Measurements from ENCODE around the gene BAIAP2L1. TPM values are rescaled to one million over a fixed set of nuclear protein-coding genes. Genes with fewer than 3 reads are reported as not detected.
"Not testable (repeated sequence)": the region's sequence is repeated elsewhere in the genome, so short reads cannot be mapped to it uniquely, and the experiment has no call there.

BAIAP2L1 gene
- total RNA-seq, 1 donor from 2014 or later: 1.6 TPM

DNA sequence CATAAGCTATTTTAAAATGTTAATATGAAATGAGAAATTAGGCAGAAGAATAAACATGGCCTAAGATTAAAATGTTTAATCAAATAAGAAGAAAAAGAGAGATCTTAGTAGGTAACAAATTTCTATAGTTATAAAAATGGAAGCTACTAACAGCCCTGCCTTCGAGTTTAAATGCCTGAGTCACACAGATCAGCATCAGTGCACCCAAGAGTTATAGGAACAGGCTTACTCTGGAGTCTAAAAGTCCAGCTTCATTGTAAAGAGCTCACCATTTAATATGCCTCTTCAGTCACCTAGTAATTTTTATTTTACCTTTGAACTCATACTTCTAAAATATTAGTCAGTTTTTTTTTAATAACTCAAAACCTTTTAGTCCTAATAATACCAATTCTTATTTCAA, 66.8 kb downstream of the BAIAP2L1 start:
- intact Hi-C loops (cut with DNase I): no loop called here
- DNase-seq (ENCODE audit: missing footprints) (no peak), ATAC-seq (no peak)

DNA sequence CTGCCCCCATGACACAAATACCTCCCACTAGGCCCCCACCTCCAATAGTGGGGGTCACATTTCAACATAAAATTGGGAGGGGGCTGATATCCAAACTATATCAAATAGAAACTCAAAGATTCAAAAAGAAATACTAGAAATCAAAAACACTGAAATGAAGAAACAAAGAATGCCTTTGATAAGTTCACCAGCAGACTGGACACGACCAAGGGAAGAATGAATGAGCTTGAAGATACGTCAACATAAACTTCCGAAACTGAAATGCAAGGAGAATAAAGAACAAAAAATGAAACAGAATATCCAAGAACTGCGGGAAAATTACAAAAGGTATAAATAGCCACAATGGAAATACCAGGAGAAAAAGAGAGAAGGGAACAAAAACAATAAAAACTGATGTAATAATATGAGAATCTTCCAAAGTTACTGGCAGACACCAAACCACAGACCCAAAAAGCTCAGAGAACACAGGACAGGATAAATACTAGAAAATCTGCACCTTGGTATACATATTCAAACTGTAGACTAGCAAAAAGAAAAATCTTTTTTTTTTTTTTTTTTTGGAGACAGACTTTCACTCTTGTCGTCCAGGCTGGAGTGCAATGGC, 69.9 kb downstream of the BAIAP2L1 start:
- DNase-seq (ENCODE audit: missing footprints) (no peak), ATAC-seq (no peak)
- intact Hi-C loops (cut with DNase I): no loop called here

DNA sequence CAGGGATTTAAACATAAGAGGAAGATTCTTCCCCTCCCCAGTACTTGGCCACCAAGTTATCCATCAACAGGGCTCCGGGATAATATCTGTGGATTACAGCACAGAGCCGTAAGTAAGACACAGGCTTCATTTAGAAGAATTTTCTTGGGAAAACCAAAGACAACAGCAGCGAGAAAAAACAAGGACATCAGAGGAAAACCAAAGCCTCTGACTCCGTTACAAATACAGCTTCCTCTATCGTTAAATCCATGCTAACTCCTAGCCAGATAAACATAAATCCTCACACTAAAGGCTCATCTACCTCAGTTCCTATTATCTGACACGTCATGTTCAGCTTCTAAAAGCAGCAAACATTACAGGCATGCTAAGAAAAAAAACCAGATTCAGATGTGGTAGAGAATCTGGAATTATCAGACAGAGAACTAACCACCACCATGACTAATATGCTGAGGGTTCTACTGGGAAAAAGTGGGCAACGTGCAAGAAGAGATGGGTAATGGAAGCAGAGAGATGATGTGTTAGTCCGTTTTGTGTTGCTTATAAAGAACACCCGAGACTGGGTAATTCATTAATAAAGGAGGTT, 71.0 kb downstream of the BAIAP2L1 start:
- intact Hi-C loops (cut with DNase I): loop anchor here (2.0 to 5.0 kb wide), 2 partner anchors 37 to 71 kb away; partner anchors contain the start of gene BAIAP2L1
- no peak for ATAC-seq
- DNase-seq (ENCODE audit: missing footprints): no peak

DNA sequence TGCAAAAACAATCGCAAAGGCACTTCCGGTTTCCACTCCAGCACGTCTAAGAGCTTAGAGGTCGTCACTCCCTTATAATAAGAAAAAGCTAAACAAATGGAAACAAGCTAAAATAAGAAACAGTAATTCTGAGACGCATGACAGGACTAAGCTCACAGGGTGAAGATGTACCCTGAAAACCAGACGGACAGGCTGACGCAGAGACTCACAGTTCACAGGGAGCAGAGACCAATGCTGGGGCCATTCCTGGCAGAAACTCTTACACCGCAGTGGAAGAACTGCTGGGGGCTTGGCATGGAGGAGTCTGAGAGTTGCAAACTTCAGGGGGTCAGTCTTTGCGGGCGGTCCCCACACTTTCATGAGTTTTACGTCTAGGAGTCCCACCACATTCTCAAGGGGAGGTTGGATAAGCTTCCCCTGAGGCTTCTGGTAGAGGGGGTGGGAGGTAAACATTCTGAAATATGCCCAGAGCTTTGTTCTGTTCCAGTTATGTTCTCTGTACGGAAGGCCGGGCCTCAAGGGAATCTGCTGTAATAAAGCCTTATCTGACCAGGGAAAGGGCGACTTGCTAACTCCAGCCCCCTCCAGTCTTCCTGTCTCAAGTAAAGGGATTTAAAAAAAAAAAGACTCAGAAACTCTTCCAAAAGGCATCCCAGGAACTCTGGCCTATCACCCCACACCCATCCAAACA, 71.6 kb downstream of the BAIAP2L1 start:
- DNase-seq (ENCODE audit: missing footprints): no peak
- intact Hi-C loops (cut with DNase I): loop anchor here (2.0 to 5.0 kb wide), 2 partner anchors 38 to 72 kb away; partner anchors contain the start of gene BAIAP2L1
- peak; percentile 70 for ATAC-seq

DNA sequence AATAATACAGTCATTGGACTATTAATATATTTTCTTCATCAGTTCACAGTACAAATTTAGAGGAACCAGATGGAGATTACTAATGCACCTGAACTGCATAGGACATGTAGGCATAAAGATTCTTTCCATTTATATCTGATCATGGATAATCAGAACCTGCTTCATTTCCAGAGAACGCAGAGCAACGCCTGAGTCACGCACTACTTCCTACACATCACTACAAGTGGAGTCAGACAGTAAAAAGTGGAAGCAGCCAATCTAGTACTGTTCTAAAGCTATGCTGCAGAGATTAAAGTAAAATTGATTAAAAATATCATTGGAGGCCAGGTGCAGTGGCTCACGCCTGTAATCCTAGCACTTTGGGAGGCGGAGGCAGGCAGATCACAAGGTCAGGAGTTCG, 76.1 kb downstream of the BAIAP2L1 start:
- ATAC-seq (no peak), DNase-seq (ENCODE audit: missing footprints) (no peak)
- intact Hi-C loops (cut with DNase I): loop anchor here (5.0 kb wide), 1 partner anchor 43 kb away; no protein-coding TSS in a partner anchor

DNA sequence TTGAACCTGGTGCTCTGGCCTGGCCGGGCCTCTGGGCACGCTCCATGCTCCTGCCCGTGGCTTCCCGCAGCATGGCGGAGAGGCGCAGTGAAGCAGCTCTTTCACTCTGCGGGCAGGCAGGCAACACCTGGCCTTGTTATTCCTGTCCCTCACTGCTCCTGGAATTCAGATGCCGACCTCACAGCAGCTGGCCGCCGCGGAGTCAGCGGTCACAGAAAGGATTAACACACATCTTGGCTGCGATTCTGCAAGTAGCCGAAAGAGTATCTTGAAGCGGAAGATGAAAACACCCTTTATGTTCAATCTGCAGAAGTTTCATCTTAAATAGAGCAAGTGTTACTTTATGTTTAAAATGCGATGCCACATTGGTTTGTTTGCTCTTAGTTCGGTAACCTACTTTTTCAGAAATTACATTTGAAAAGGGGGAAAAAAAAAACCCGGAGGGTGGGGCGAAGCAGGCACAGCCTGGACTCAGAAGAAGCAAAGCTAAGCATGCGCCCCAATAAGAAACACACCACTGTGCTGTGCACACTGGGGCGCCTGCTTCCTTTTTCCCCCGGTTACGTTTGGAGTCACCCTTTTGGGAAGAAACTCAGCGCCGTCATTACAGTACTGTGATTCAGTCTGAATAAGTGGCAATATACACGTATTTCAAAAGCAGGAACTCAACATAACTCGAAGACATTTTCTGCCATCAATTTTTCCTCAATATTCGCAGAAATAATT, 77.1 kb downstream of the BAIAP2L1 start:
- ATAC-seq (no peak), DNase-seq (ENCODE audit: missing footprints) (no peak)
- intact Hi-C loops (cut with DNase I): no loop called here

DNA sequence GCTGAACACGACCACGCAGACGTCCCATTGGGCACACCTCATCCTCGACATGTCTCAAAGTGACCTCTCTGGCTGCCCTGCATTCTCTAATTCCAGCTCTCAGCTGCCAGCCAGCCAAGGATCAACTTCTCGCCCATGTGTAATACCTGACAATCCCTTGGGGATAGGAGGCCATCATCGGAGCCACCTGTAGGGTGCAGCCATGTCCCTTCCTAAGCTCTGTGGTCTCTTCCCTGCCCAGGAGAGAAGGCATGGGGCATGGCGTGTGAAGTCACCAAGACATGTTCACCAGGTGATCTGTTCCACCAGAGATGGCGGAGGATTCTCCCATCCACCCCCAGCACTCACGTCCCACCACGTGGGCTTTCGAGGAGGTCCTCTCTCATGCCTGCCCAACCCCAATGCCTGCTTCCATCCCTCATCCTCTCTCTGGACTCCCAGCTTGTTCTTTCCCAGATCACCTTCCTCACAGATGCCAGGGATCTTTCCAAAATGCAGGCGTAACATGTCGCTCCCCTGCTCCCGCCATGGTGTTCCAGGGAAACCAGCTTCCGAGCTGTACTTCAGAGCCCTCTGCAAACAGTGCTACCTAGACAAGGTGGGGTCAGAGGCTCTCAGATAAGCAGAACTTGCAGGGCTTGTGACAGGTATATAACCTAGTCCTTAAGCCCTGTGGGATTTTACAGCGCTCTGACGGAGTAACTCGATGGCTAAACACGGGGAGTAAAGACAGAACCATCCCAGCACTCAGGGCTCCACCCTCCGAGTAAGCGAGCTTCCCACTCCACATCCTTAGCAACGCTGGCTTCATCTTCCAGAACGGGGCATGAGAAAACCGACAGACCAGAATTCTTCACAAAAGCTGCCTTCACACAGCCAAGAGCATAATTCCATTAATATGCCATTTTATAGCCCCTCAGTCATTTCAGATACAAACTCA, 78.3 kb downstream of the BAIAP2L1 start:
- intact Hi-C loops (cut with DNase I): no loop called here
- ATAC-seq (no peak), DNase-seq (ENCODE audit: missing footprints) (no peak)

DNA sequence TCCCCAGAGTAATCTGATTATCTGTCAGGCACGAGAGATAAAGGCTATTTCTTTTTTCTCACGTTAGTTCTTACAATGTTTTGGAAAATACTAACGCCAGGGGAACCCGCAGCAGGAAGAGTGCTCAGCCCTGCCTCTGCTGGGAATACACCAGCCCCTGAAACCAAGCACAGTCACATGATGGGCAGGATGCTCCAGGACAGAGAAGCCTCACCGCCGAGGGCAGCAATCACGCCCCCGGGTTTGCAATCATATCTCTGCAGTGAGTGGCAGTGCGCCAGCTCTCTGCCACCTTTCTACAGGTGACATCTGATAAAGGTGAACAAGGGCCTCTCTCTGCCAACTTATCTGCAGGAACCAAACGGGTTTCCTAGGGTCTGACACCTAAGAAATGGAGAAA, 79.6 kb downstream of the BAIAP2L1 start:
- DNase-seq (ENCODE audit: missing footprints): no peak
- intact Hi-C loops (cut with DNase I): no loop called here
- no peak for ATAC-seq

DNA sequence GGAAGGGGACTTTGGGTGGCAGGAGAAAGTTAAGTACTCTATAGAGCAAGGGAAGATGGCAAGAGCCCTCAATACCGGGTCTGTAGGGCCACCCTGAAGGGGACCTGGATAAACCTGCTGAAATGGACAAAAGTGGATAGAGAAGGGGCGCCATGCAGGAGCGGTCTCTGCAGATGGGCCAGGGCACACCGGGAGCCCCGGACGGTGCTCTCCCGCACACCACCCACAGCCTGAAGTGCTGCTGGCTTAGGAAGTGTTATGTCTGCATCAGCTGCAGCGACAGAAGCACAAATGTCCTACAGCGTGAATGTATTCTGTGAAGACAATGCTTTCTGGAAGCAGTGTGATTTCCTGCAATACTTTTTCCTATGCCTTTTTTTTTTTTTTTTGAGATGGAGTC, 81.7 kb downstream of the BAIAP2L1 start:
- ATAC-seq: no peak
- no peak for DNase-seq (ENCODE audit: missing footprints)
- intact Hi-C loops (cut with DNase I): no loop called here

DNA sequence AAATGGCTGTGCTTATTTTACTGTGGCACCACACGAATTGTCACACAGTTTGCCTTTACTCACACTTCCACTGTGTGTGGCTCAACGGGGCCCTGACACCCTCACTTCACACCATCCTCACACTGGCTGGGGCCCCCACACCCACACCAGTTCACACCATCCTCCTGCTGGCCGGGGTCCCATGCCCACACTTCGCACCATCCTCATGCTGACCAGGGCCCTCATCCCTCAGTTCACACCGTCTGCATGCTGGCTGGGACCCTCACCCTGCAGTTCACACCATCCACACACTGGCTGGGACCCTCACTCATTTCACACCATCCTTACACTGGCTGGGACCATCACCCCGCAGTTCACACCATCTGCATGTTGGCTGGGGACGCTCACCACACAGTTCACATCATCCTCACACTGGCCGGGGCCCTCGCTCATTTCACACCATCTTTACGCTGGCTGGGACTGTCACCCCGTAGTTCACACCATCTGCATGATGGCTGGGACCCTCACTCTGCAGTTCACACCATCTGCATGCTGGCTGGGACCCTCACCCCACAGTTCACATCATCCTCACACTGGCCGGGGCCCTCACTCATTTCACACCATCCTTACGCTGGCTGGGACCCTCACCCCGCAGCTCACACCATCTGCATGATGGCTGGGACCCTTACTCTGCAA, 83.4 kb downstream of the BAIAP2L1 start:
- DNase-seq (ENCODE audit: missing footprints) (no peak), ATAC-seq (peak; percentile 5)
- intact Hi-C loops (cut with DNase I): no loop called here

DNA sequence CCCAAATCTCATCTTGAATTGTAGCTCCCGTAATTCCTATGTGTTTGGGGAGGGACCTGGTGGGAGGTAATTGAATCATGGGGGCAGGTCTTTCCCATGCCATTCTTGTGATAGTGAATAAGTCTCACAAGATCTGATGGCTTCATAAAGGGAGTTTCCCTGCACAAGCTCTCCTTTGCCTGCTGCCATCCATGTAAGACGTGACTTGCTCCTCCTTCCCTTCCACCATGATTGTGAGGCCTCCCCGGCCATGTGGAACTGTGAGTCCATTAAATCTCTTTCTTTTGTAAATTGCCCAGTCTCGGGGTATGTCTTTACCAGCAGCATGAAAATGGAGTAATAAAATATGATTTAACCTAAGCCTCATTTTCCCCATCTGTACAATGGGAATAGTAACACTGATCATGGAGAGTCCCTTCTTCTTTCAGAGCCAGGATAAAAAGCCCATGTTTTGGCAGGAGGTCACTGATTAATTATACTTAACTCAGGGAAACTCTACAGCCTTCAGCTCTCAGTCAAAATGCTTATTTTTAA, 84.8 kb downstream of the BAIAP2L1 start:
- ATAC-seq; DNase-seq (ENCODE audit: missing footprints); intact Hi-C loops (cut with DNase I): not testable (repeated sequence)

DNA sequence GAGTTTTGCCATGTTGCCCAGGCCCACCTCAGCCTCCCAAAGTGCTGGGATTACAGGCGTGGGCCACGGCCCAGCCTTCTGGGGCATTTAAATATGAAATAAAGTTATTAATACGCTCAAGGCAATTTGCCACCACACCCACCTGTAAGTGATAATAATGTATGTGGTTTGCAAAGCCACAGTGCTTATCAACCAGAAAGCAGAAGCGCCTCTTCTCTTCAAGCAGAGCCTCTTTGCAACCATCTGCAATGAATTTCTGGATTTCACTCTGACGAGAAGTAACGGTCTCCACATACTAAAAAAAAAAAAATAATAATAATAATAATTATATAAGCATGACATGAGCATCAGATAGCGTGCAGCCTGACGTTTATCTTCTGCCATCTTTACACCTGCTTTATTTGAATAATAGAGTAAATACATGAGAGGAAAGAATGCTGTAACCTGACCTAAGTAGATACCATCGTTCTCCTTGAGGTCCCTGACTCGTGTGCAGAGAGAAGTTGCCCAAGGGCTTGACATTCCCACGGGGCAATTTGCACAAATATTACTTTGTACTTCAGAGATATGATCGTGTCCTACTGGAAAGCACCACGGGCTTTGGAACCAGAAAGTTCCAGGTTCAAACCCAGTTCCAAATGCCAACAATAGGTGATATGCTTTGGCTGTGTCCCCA, 85.4 kb downstream of the BAIAP2L1 start:
- DNase-seq (ENCODE audit: missing footprints) (no peak), ATAC-seq (no peak)
- intact Hi-C loops (cut with DNase I): no loop called here

DNA sequence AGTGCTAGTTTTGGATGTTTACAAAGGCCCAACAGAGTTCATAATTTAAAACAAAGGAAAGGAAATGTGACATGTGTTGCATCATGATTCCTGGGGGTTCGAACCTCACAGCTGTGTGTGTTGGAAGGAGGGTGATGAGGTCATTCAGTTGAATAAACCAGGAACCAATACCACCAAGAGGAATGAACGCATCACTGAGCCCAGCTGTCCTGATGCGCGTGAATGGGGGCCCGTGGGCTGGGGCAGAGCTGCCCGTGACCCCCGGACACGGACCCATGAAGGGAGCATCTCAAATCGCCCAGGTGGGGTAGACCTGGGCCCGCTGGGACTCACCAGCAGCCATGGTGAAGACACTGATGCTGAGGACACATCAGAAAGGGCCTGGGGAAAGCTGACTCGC, 86.4 kb downstream of the BAIAP2L1 start:
- DNase-seq (ENCODE audit: missing footprints): no peak
- no peak for ATAC-seq
- intact Hi-C loops (cut with DNase I): no loop called here

DNA sequence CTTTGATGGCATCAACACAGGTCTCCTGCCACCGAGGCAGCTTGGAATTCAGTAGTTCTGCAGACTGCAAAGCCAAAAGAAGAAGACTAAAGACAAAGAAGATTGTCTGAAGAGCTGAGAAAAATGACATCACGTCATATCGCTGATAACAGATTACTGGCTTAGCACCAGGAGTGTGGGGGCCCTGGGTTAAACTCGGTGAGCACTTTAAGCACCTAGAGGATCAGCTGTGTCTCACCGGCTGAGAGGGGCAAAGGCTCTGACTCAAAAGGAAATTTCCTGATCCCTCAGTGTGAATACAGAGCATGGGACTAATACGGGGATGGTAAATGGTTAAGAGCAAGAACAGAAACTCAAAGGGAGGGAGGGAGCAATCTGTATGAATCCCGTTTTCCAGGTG, 88.7 kb downstream of the BAIAP2L1 start:
- DNase-seq (ENCODE audit: missing footprints) (no peak), ATAC-seq (no peak)
- intact Hi-C loops (cut with DNase I): no loop called here

DNA sequence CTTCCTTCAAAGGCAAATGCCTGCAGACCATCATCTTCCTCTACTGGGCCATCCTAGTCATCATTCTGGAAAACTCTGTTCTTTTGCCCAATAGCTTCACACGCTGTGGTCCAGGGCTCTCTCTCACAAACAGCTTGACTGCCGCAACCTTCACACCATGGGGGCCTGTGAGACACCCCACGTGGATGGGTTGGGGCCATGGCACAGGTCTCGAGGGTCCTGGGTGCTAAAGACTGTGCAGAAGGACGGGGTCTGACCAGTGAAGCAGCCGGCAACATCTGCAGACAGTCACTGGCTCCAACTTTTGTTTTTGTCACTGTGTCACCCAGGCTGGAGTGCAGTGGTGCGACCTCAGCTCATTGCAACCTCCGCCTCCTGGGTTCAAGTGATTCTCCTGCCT, 91.3 kb downstream of the BAIAP2L1 start:
- intact Hi-C loops (cut with DNase I): no loop called here
- ATAC-seq: no peak
- DNase-seq (ENCODE audit: missing footprints): no peak

DNA sequence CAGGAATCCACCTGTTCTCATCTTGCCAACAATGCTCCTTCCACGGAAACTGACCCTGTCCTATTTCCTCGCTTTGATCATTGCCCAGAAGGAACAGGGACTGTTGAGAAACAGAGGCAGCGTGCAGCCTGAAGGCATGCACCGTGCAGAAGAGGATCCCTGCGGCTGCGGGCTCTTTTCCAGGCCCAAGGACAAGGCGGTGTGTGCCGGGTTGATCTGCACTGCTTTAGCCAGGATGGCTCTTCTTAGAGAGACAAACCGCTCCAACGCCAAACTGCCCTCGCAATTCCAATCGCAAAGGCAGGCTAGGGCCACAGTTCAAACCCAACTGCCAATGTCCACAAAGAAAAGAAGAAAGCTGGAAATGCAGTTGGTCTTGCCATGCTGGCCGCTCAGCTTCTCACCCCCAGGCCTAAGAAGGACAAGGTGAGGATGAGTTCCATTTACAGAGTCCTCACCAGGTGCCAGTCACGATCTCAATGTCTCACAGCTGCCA, 92.9 kb downstream of the BAIAP2L1 start:
- DNase-seq (ENCODE audit: missing footprints) (no peak), ATAC-seq (no peak)

DNA sequence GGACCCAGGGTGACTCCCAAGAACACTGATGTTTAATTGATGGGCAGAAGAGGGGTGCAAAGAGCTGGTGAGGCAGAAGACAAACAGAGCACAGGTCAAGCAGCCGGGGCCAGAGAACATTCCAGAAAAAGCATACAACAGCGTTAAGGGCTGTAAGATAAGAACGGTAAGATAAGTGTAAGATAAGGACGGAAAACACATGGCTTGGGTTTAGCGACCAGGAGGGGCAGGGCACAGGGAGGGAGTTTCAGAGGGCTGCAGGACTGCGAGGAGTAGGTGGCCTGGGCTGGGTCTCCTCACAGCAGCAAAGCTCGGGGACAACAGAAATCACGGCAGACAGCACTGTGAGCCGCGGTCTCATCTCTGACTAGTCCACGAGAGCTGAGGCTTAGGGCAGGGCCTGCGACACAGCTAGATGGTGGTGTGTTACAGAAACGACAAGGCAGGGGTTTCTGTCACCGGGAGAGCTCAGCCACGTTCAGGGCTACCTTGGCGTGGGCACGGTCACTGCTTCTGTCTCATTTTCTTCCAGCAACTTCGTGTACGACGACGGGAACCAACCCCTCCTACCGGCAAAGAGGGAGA, 94.8 kb downstream of the BAIAP2L1 start:
- intact Hi-C loops (cut with DNase I): no loop called here
- DNase-seq (ENCODE audit: missing footprints) (no peak), ATAC-seq (no peak)

More for the DNA sequence above, 92.9 kb downstream of the BAIAP2L1 start:
- intact Hi-C loops (cut with DNase I): no loop called here
